COLO829 (cell line): Measurements from ENCODE around the gene PDE7B.

Experiments
- DNase-seq: peaks from one replicate; pipeline ENCODE4 v3.0.0; 2012; ENCODE audit warnings: low spot score

PDE7B gene

DNA sequence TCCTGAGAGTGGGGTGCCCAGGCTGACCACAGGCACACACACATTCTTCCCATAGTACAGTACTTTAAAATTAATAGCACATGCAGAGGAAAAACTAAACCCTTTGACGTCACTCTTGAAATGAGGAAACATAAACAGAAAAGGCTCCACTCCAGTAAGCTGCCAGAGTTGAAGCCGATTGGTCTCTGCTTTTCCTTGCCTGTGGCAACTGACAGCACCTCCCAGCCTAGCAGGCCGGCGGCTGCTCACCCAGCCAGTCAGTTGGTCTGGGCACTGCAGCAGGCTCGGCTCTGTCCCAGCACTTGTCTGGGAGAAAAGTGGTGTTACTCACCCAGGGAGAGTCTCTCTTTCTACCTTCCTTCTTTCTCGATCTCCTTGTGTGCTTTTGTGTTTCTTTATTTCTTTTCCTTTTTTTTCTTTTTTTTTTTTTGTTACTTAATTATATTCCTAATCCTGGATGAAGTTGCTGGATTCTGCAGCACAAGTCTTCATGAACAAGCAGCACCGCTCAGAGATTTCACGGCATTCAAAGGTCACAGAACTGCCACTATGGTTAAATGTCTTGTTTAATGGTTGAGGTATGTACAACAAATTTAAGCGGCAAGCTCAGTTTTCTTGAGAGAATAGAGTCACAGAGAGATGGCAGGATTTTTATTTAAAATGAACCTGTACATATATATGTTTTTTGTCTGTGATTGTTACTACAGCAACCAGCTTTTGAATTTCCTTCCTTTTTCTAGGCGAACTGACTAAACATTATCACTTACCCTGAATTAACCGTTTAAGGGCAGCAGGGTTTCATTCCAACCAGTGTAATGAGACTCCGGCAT, at the start of gene PDE7B:
PDE7B (plus strand) TSS at position 260 of the 830 bp plus-strand sequence.
- peak; percentile 86 for DNase-seq

- no peak for DNase-seq
Measured at GRCh38 chr6:135801755-135802465, 49.6 kb upstream of the PDE7B start.

GRCh38 chr6:135810486-135810885, 41.0 kb upstream of the PDE7B start:
- no peak for DNase-seq

DNA sequence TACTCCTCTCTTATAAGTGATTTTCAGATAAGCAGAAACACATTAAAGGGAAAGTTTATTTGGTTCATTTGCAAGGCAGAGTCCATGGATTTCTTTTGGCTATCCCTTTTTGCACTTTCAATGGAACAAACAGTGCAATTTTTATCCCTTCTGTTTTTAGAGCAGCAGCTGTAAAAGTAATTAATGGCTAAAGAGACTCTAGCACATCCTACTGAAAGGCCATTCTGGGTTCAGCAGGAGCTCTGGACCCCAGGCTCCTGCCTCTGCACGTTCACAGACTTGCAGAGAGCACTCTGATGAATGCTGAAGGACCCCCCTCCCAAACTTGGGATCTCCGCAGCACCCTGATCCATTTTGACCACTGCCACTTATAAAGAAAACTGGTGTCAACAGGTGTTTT, 40.3 kb upstream of the PDE7B start:
- no peak for DNase-seq

DNA sequence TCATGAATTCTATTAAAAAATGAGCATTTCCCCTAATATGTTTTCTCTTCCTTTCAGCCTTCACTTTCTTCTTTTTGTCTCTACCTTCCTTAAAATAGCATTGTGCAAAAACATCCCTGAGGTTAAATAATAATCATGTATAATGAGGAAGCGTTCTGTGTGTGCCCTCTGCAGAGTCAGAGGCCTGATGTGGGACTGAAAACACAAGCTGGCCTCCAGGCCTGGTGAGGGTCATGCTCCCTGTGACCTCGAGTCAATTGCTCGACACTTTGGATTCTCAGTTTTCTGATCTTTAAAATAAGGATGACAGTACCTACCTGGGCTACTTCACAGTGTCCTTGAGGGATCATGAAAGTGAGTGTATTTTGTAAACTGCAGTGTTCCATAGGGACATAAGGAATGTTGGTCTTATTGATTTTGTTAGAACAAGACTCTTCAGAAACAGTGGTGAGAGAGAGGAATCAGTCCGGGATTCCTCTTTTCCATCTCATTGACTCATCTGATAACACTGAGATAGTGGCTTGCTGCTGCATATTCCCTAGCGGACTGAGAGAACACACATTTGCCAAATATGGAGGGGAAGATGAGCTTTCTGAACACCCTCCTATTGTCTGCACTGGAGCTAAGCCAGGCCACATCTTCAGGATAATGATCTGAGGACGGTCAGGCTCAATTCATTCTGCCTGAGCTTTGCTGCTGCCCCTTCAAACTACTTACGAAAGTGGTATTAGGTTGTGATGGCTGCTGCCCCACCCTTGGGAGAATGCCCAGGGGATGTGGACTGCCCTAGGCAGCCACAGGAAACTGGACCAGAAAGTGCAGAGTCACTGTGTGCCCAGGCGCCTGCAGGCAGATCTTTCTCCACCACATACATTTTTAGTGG, 39.6 kb upstream of the PDE7B start:
- peak; percentile 18 for DNase-seq

GRCh38 chr6:135813401-135813800, 38.1 kb upstream of the PDE7B start:
- DNase-seq = no peak

- no peak for DNase-seq
Measured at GRCh38 chr6:135814043-135814442, 37.5 kb upstream of the PDE7B start.

- DNase-seq = no peak
Measured at GRCh38 chr6:135815216-135815615, 36.3 kb upstream of the PDE7B start.

DNA sequence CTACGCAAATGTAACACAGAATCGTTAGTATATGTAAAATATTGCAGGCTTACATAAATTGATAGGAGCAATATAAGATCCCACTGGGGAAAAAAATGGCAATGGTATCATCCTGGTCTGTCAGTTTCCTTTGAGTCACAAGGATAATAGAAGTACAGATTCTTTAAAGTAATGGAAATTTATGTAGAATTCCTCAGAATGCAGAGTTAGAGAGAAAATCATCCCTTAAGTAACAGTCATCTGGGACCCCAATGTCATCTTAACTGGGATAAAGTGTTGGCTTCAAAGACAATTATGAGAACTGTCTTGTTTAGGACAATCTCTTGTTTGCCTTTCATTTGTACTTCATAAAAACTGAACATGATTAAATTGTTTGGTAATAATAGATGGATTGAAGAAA, 34.5 kb upstream of the PDE7B start:
- DNase-seq = no peak

- no peak for DNase-seq
Measured at GRCh38 chr6:135819665-135820064, 31.8 kb upstream of the PDE7B start.

DNA sequence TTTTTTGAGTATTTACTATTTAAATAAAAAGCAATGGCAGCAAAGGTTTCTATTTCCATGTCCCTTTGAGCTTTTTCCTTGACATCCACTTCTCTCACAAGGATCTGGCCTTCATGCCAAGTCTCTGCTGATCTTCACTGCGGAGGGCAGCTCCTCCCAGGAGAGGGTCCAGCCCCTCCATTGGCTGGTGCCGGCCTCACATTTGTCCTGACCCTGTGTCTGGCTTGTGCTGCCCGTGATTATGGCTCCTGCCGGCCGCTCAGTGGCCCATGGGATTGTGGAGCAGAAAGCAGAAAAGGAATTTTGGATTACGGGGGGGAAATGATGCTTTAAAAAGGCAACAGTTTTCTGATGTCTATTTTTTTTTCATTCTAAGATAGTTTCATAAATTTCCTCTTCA, 31.2 kb upstream of the PDE7B start:
- no peak for DNase-seq

- DNase-seq = no peak
Measured at GRCh38 chr6:135823851-135824250, 27.6 kb upstream of the PDE7B start.

DNA sequence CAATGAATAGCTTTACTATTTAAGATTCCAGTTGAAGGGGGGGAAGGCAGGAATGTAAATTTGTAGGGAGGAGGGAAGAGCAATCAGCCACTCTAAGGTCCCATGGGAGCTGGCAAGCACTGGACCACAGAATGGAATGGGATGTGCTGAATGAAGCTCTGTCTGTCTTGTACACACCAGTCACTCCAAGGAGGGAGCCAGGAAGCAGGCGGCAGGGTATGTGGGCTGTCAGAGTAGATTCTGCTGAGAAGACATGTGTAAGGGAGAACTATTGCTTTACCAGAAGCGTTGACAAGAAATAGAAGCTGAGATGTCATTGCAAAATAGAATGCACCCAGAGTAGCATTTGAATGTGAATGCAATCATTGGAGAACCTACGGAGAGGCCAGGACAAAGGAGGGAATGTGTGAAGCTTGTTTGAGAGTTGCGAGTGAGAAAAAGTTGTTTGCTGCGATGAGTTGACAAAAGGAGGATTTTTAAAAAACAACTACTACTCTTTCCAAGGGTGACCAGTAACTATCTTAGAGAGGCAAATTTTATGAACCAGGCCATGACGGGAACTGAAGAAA, 25.2 kb upstream of the PDE7B start:
- peak; percentile 60 for DNase-seq

GRCh38 chr6:135828021-135828420, 23.5 kb upstream of the PDE7B start:
- no peak for DNase-seq

DNA sequence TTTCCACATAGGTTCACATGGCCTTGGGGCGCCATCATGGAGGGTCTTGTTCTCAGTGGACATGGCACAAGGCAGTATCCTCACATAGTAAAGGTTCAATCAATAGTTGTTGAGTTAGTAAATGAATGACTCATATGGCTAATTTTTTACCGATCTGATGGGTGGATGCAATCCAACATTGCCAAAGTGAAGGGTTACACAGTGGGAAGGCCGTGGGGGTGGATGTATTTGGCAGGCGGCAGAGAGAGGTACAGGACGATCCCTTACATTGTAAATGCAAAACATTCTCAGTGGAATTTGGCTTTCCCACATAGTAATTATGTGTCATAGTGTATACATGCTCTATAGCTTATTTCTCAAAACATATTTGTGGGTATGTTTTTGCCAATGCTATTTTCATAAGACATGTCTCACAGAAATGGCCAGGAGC, 21.0 kb upstream of the PDE7B start:
- DNase-seq = no peak

DNA sequence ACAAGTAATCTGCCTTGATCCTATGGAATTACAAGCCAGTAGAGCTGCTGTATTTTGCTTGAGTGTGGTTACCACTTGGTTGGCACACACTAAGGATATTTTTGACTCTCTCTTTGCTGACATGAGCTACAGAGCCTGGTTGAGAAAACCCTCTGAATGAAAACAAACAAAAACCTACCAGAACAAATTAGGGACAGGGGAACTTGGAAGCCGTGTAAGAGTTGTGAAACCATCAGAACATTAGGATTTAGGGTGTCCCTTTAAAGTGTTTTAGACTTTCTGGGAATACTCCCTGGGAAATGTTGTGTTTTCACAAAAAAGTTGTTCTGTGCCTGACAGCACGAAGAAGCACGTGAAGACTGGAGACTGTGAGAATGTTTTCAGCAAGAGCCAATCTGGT, 20.5 kb upstream of the PDE7B start:
- DNase-seq = no peak

- DNase-seq = no peak
Measured at GRCh38 chr6:135832166-135832565, 19.3 kb upstream of the PDE7B start.

DNA sequence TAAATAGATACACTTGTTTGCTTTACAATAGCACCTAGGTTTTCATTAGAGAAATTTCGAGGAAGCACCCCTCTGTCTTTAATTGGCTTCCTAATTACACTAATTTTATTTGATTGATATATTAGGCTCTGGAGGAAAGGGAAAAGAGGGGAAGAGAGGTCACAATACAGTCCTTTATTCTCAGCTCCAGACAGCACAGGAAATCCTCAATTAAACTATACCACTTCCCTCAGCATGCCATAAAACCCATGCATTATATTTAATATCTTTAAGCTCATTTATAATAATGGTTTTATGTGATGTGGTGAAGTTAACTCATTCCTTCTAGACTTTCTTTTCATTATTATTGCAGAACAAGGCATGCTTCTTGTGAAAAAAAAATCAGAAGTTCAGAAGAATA, 17.7 kb upstream of the PDE7B start:
- peak; percentile 69 for DNase-seq

DNA sequence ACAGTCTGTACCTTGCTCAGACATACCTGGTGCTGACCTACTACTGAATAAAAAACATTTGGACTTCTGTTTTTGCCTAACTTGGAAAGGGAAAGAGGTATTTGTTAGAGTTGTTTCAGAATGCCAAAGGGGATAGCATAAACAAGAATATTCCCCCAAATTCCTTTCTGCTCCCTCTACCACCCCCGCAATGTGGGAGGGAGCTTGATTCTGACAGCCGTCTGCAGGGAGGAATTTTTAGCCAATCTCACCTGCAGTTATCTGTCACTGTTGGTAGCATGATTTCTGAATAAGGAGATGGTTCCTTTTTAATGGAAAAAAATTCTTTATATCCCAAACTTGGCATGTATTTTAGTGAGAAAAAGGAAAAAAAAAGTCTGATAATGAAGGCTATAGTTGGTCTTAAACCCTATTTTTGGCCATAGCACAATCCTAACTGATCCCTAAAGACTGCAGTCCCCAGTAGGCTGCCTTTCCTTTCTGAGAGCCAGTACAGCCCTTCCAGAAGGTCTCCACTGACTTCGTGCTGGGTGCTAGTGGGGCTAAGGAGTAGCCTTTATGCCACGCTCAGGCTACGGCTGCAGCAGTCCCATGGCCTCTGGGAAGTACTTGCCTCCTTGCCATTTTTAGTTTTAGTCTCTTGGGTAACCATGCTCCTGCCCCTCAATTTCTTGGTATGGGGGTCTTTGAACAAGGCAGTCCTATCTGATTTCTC, 13.6 kb upstream of the PDE7B start:
- DNase-seq = no peak

- no peak for DNase-seq
Measured at GRCh38 chr6:135839121-135839520, 12.4 kb upstream of the PDE7B start.

GRCh38 chr6:135842618-135843392, 8.7 kb upstream of the PDE7B start:
- DNase-seq = no peak
